GM19193 (cell line): ENCODE data around the gene PPM1F.

Experiments
- POLR2A ChIP-seq: IDR thresholded peaks from 4 replicates; pipeline ENCODE4 v1.6.1; 2011; ENCODE audit not compliant: insufficient read depth, insufficient read length; ENCODE audit errors: extremely low read depth

PPM1F gene

DNA sequence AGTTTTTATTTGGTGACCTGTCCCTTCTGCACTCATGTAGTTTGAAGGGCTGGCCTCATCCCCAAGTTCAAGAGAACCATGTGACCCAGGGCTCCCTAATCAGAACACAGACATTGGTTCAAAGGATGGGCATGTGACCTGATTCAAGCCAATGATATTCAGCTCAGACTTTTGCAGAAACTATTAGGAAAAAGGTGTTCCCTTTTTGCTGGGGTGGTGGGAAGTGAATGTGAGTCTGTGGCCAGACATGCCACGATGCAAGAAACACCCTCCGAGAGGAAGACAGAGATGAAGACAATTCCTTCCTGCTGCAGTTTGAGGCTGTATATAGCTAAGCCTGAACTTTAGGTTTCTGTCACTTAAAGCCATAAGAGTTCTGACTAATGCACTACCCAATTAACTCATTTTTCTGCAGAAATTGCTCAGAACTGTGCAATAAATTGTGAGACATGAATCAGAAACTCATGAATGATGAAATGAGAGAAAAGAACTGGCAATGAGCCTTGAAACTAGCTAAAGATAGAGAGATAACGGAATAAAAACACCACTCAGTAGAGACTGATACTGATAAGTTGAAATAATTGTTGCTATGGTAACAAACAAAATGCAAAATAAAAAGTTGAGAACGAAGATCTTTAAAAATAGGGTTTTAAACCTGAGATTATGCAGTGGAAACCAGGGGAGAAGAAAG lies 76.0 kb downstream of the PPM1F start:
- TF ChIP-seq POLR2A: no peak

GRCh38 chr22:21873619-21874018 lies 79.0 kb downstream of the PPM1F start:
- no peak for TF ChIP-seq POLR2A
